HAP-1 (cell line): ENCODE results near the gene NCBP2L.

Experiments
- DNase-seq, 2 experiments: peaks; one replicate each; pipeline ENCODE4 v3.0.0-alpha.2; 2016 to 2020; ENCODE audit warnings: low spot score in 2 of 2
- H3K27me3 ChIP-seq: fragments of 250-450 bp; sonication (Bioruptor Pico); 2 replicates; pipeline ENCODE4 v1.5.1; 2020; ENCODE audit warnings: low read depth, mild to moderate bottlenecking, moderate library complexity
- H3K36me3 ChIP-seq: fragments of 250-450 bp; sonication (Bioruptor Pico); replicated peaks from 2 replicates; pipeline ENCODE4 v1.5.1; 2020; ENCODE audit warnings: mild to moderate bottlenecking
- H3K4me1 ChIP-seq: fragments of 250-450 bp; sonication (Bioruptor Pico); 2 replicates; pipeline ENCODE4 v1.5.1; 2020; ENCODE audit warnings: mild to moderate bottlenecking
- H3K4me3 ChIP-seq: fragments of 250-450 bp; sonication (Bioruptor Pico); 2 replicates; pipeline ENCODE4 v1.5.1; 2020; ENCODE audit warnings: mild to moderate bottlenecking, moderate library complexity
- H3K9me3 ChIP-seq: fragments of 250-450 bp; sonication (Bioruptor Pico); 2 replicates; pipeline ENCODE4 v1.5.1; 2020; ENCODE audit warnings: mild to moderate bottlenecking, moderate library complexity
- in situ Hi-C: fragments of 300-500 bp; cut with MboI; formaldehyde crosslinking; loops from 3 replicates; pipeline ENCODE4 v1.14.3; 2020; ENCODE audit warnings: low sequenced_read_pairs, inconsistent platforms, mixed read lengths

The NCBP2L gene

GRCh38 chrX:107742700-107743191 lies 34.8 kb upstream of the NCBP2L start:
- Histone ChIP-seq H3K9me3 (no peaks in the 10 kb centered on the region), H3K36me3 (no peaks in the 10 kb centered on the region), H3K27me3 (no peaks in the 10 kb centered on the region), H3K4me1 (peaks cover 13% of the 10 kb centered on the region), H3K4me3 (no peak overlapping the region)
- no peak for DNase-seq
- in situ Hi-C loops, result no loop called here

DNA sequence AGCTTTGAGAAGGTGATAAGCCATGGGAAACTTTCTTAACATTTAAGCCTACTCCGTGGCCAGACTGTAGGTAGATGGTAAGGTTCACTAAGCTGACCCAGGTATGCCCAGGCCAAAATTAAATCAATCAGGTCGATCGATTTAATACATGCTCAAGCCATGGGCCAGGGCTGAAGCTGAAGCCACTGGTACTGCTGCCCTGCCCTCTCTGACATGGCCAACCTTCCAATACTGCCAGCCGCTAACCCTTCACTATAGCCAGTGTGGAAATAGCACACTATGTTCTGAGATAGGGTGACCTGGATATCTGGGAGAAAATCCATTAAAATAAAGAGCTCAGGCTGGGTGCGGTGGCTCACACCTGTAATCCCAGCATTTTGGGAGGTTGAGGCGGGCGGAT lies 33.5 kb upstream of the NCBP2L start:
- Histone ChIP-seq H3K4me1 (peaks cover 13% of the 10 kb centered on the region), H3K4me3 (no peak overlapping the region), H3K9me3 (no peaks in the 10 kb centered on the region), H3K36me3 (no peaks in the 10 kb centered on the region), H3K27me3 (no peaks in the 10 kb centered on the region)
- no peak for DNase-seq
- in situ Hi-C loops, result no loop called here

DNA sequence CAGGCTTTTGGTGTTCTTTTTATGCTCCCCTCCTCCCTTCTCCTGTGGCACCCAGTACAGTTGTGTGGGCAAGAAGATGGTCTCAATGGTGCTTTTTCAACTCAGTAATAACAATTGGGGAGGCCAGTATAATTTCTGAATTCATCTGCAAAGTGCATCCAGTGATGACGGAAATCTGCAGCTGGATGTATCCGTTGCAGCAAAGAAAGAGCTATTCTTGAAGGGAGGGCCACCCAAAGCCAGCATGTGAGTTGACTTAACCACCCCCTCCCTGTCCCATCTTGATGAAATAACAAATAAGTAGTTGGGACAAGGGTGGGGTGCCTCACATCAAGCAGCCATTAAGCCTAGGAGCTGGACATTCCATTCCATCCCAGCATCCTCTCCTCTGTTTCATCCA lies 32.7 kb upstream of the NCBP2L start:
- peaks cover 13% of the 10 kb centered on the region for H3K4me1 ChIP-seq
- H3K27me3 ChIP-seq, result no peaks in the 10 kb centered on the region
- H3K4me3 ChIP-seq, result no peak overlapping the region
- in situ Hi-C loops, result no loop called here
- no peaks in the 10 kb centered on the region for H3K36me3 ChIP-seq
- no peak for DNase-seq
- no peaks in the 10 kb centered on the region for H3K9me3 ChIP-seq

DNA sequence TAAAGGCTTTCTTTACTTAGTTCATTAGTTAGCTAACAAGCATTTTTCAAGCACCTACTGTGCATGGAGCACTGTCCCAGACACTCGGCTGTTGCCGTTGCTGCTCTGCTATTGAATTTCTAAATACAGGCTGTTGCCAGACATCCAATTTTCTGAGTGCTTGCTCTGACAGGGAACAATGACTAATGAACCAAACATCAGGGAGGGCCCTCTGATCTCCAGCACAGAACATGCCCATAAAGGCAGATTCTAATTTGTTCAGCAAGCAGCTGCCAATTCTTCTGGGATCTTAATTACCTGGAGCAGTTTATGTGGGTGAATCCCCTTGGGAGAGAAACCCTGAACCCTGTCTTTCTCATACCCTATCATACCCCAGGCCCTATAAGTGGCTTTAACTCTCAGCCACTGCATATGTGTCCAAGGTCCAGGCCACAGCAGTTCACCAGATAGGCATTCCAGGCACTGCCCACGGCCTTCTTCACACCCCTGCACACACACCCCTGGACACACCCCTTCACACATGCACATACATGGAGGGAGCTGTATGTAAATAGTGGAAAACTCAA lies 29.9 kb upstream of the NCBP2L start:
- Histone ChIP-seq H3K9me3 (no peaks in the 10 kb centered on the region), H3K4me3 (no peak overlapping the region), H3K4me1 (peaks cover under 1% of the 10 kb centered on the region), H3K27me3 (no peaks in the 10 kb centered on the region), H3K36me3 (no peaks in the 10 kb centered on the region)
- no peak for DNase-seq
- in situ Hi-C loops, result no loop called here

DNA sequence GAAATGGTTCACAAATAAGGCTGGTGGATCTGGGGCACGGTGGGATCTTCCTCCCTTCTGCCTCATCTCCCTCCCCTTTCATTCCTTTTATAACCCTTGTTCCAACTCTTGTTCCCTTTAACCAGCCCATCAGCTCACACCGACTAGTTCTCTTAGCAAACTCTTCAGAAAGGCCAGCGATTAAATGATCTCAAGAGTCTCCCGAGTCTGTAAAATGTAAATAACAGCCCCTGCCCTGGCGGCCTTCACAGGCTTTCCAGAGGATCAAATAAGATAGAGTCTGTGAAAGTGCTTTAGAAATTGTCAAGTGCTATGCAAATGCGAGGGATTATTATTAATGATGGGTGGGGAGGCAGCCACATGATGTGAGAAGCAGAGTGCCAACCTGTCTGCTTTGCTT lies 29.0 kb upstream of the NCBP2L start:
- no peak overlapping the region for H3K4me3 ChIP-seq
- no peak for DNase-seq

GRCh38 chrX:107750263-107750662 lies 27.3 kb upstream of the NCBP2L start:
- Histone ChIP-seq H3K27me3 (no peaks in the 10 kb centered on the region), H3K4me3 (no peak overlapping the region), H3K36me3 (no peaks in the 10 kb centered on the region), H3K9me3 (no peaks in the 10 kb centered on the region; the same call in 1 of the 2 replicates), H3K4me1 (no peaks in the 10 kb centered on the region)
- in situ Hi-C loops, result no loop called here
- no peak for DNase-seq

More for the DNA sequence above, 29.0 kb upstream of the NCBP2L start:
- no peaks in the 10 kb centered on the region for H3K9me3 ChIP-seq
- H3K36me3 ChIP-seq, result no peaks in the 10 kb centered on the region
- H3K27me3 ChIP-seq, result no peaks in the 10 kb centered on the region
- H3K4me1 ChIP-seq, result no peaks in the 10 kb centered on the region
- in situ Hi-C loops, result no loop called here

DNA sequence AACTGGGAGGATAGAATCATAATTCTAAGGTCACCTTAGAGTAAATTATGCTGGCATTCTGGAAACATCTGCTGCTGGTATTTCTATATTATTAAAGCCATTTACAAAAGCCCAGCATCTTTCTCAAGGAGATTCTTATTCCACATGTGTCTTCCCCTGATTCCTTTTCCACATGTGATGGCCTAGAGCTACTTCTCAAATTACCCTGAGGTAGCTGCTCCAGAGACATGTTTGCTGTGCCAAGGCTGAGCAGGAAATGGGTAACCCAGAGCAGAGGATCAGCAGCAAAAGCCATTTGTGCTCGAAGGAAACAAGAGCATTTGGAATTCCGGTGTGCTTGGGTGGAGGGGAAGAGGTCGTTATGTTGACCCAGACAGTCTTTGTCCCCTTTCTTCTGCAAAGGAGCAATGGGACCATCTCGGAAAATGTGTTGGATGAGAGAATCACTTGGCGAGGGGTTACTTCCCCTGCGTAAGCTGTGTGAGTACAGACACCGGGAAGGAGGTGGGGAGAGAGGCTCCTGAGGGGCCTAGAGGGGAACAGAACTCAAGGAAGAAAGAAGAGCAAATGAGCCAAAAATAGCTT lies 26.6 kb upstream of the NCBP2L start:
- Histone ChIP-seq H3K9me3 (no peaks in the 10 kb centered on the region; the same call in 1 of the 2 replicates), H3K27me3 (no peaks in the 10 kb centered on the region), H3K4me1 (no peaks in the 10 kb centered on the region), H3K36me3 (no peaks in the 10 kb centered on the region), H3K4me3 (no peak overlapping the region)
- in situ Hi-C loops, result no loop called here
- no peak for DNase-seq

GRCh38 chrX:107752043-107752442 lies 25.5 kb upstream of the NCBP2L start:
- DNase-seq, result no peak
- H3K4me1 ChIP-seq, result no peaks in the 10 kb centered on the region
- in situ Hi-C loops, result no loop called here
- H3K36me3 ChIP-seq, result no peaks in the 10 kb centered on the region
- H3K9me3 ChIP-seq, result no peaks in the 10 kb centered on the region; the same call in 1 of the 2 replicates
- H3K4me3 ChIP-seq, result no peak overlapping the region
- H3K27me3 ChIP-seq, result no peaks in the 10 kb centered on the region

- Histone ChIP-seq H3K4me3 (no peak overlapping the region), H3K36me3 (no peaks in the 10 kb centered on the region), H3K9me3 (no peaks in the 10 kb centered on the region; the same call in 1 of the 2 replicates), H3K4me1 (no peaks in the 10 kb centered on the region), H3K27me3 (no peaks in the 10 kb centered on the region)
- in situ Hi-C loops, result no loop called here
- no peak for DNase-seq
These were observed 24.8 kb upstream of the NCBP2L start for GRCh38 chrX:107752714-107753113.

GRCh38 chrX:107753187-107753586 lies 24.3 kb upstream of the NCBP2L start:
- no peak for DNase-seq
- no peaks in the 10 kb centered on the region; the same call in 1 of the 2 replicates for H3K9me3 ChIP-seq
- H3K4me3 ChIP-seq, result no peak overlapping the region
- H3K36me3 ChIP-seq, result no peaks in the 10 kb centered on the region
- no peaks in the 10 kb centered on the region for H3K4me1 ChIP-seq
- H3K27me3 ChIP-seq, result no peaks in the 10 kb centered on the region
- in situ Hi-C loops, result no loop called here

DNA sequence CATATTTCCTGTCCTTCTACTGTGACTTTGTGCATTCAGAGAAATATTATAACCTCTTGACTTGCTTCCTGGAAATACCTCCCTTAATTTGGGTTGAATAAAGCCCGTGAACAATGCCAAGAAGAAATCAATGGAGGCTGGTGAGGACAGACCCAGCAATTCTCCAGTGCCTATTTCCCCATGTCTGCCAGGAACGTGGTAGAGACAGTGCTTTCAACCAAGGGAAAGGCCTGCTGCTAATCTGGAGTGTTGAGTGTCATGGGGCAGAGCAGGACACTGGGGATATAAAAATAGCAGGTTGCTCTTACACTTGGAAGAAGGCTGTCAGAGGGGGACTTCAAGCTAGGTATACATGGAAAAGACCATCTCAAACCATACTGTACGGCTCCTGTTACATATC lies 21.8 kb upstream of the NCBP2L start:
- H3K27me3 ChIP-seq, result no peaks in the 10 kb centered on the region
- no peaks in the 10 kb centered on the region for H3K36me3 ChIP-seq
- H3K9me3 ChIP-seq, result no peaks in the 10 kb centered on the region; the same call in 1 of the 2 replicates
- in situ Hi-C loops, result no loop called here
- no peaks in the 10 kb centered on the region for H3K4me1 ChIP-seq
- no peak overlapping the region for H3K4me3 ChIP-seq
- DNase-seq, result no peak

DNA sequence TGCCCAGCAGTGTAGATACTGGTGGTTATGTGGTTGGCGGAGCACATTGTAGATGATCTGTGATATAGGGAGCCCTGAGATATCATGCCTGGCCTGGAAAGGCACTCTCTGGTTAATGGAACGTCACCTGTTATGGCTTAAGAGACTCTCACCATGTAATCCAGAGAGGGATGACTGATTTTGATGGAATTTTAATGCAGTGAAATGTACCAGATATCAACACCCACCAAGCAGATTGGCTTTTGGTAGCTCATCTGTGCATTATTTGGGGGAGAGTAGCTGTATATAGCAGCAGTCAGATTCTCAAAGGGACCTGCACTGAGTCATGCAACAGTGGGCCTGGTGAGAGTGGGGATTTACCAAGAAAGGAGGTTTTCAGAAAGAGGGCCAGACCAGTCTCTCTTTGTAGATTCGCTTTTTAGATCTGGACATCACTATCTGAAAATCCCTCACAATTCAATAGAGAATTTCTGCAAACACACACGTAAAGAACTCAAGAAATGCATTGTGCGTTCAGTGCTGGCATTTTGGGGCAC lies 19.2 kb upstream of the NCBP2L start:
- Histone ChIP-seq H3K4me1 (no peaks in the 10 kb centered on the region), H3K9me3 (no peaks in the 10 kb centered on the region; the same call in 1 of the 2 replicates), H3K4me3 (no peak overlapping the region), H3K27me3 (no peaks in the 10 kb centered on the region), H3K36me3 (no peaks in the 10 kb centered on the region)
- in situ Hi-C loops, result no loop called here
- no peak for DNase-seq

- H3K4me1 ChIP-seq, result no peaks in the 10 kb centered on the region
- no peak overlapping the region for H3K4me3 ChIP-seq
These were observed 17.0 kb upstream of the NCBP2L start for GRCh38 chrX:107760304-107761077.

GRCh38 chrX:107763647-107764046 lies 13.9 kb upstream of the NCBP2L start:
- H3K27me3 ChIP-seq, result no peaks in the 10 kb centered on the region
- no peaks in the 10 kb centered on the region for H3K36me3 ChIP-seq
- H3K9me3 ChIP-seq, result no peaks in the 10 kb centered on the region
- in situ Hi-C loops, result no loop called here
- no peaks in the 10 kb centered on the region for H3K4me1 ChIP-seq
- DNase-seq, result no peak
- H3K4me3 ChIP-seq, result no peak overlapping the region

More at GRCh38 chrX:107760304-107761077, 17.0 kb upstream of the NCBP2L start:
- Histone ChIP-seq H3K9me3 (no peaks in the 10 kb centered on the region), H3K36me3 (no peaks in the 10 kb centered on the region), H3K27me3 (no peaks in the 10 kb centered on the region)
- in situ Hi-C loops, result no loop called here
- no peak for DNase-seq
